WI38 (cell line): ENCODE measurements around the gene NDST1.

Experiments used
- H3K4me3 ChIP-seq: 2 replicates; pipeline ENCODE4 v1.5.1; 2011; ENCODE audit warnings: low read depth, mild to moderate bottlenecking, control low read depth, low read length
- CTCF ChIP-seq: IDR thresholded peaks from 2 replicates; pipeline ENCODE4 v1.5.1; 2012; ENCODE audit warnings: low read depth, mild to moderate bottlenecking, control low read depth, low read length

NDST1 gene

GRCh38 chr5:150520747-150521521 is 13.0 kb downstream of the NDST1 start:
- H3K4me3 ChIP-seq = no peak overlapping the region
- TF ChIP-seq CTCF = no peak

- H3K4me3 ChIP-seq = no peak overlapping the region
- TF ChIP-seq CTCF = no peak
These were observed 13.5 kb downstream of the NDST1 start for GRCh38 chr5:150521522-150521817.

GRCh38 chr5:150521939-150522503 is 14.1 kb downstream of the NDST1 start:
- no peak overlapping the region for H3K4me3 ChIP-seq
- no peak for TF ChIP-seq CTCF

GRCh38 chr5:150522504-150523414 is 14.8 kb downstream of the NDST1 start:
- H3K4me3 ChIP-seq = no peak overlapping the region
- TF ChIP-seq CTCF = no peak

- TF ChIP-seq CTCF = 0 out of 2 replicates have a peak, but pooled peaks have one; percentile 54
- no peak overlapping the region for H3K4me3 ChIP-seq
These were observed 15.8 kb downstream of the NDST1 start for GRCh38 chr5:150523472-150524350.

- no peak for TF ChIP-seq CTCF
These were observed 17.2 kb downstream of the NDST1 start for GRCh38 chr5:150525163-150525562.

More at GRCh38 chr5:150525163-150525562, 17.2 kb downstream of the NDST1 start:
- no peak overlapping the region for H3K4me3 ChIP-seq
